Activated CD8-positive, alpha-beta T cell treated with anti-CD3 and anti-CD28 coated beads, Interleukin-2, amount 10 ng/mL, durations not matched to agents 7 days and 5 days (primary cell): ENCODE data around the gene MCM10. TPM values are rescaled to one million over a fixed set of nuclear protein-coding genes. Genes with fewer than 3 reads are reported as not detected.

Experiments
- ATAC-seq: fragments of 150-1000 bp; cut with Tn5 transposase; one replicate; pipeline ENCODE4 v1.10.0; 2021; ENCODE audit warnings: moderate library complexity
- CTCF ChIA-PET: fragments of 350-600 bp; sonication (Branson Sonifier 250); formaldehyde crosslinking; loops from one replicate; lab custom pipeline; 2021; ENCODE audit warnings: antibody characterized with exemption; lab: Charles Lee
- POLR2A ChIA-PET: fragments of 350-600 bp; sonication (Branson Sonifier 250); formaldehyde crosslinking; loops from one replicate; lab custom pipeline; 2021; ENCODE audit warnings: antibody characterized with exemption; lab: Charles Lee
- DNase-seq: peaks from one replicate; pipeline ENCODE4 v3.0.0-alpha.2; 2020
- H3K27ac Mint-ChIP-seq: one replicate; pipeline ENCODE4 v1.8.0; 2021; ENCODE audit warnings: mild to moderate bottlenecking, mixed read lengths
- H3K27me3 Mint-ChIP-seq: one replicate; pipeline ENCODE4 v1.8.0; 2021; ENCODE audit warnings: low read depth, mixed read lengths
- H3K36me3 Mint-ChIP-seq: one replicate; pipeline ENCODE4 v1.8.0; 2021; ENCODE audit warnings: low read depth, mixed read lengths
- H3K4me1 Mint-ChIP-seq: one replicate; pipeline ENCODE4 v1.8.0; 2021; ENCODE audit warnings: low read depth, mixed read lengths
- H3K4me3 Mint-ChIP-seq: one replicate; pipeline ENCODE4 v1.8.0; 2021; ENCODE audit warnings: mild to moderate bottlenecking, mixed read lengths
- H3K9me3 Mint-ChIP-seq: one replicate; pipeline ENCODE4 v1.8.0; 2022; ENCODE audit warnings: mixed read lengths; ENCODE audit not compliant: insufficient read depth
- total RNA-seq, 2 experiments: library from RNA; stranded (reverse); gene quantifications; one replicate each; pipeline ENCODE4 v1.2.3, GENCODE V29; 2021

MCM10 gene
- total RNA-seq, 2 experiments from 2014 or later, result 68.3 to 73.5 TPM

- ChIA-PET POLR2A (no interaction called here), CTCF (no interaction called here)
- Mint-ChIP-seq H3K4me3 (no peak overlapping the region), H3K4me1 (no peaks in the 10 kb centered on the region), H3K27ac (no peak overlapping the region), H3K9me3 (no peaks in the 10 kb centered on the region), H3K36me3 (peaks cover 55% of the 10 kb centered on the region), H3K27me3 (no peaks in the 10 kb centered on the region)
- DNase-seq (no peak), ATAC-seq (no peak)
Measured at GRCh38 chr10:13193637-13194036, 32.3 kb downstream of the MCM10 start.

GRCh38 chr10:13195016-13195415 lies 33.7 kb downstream of the MCM10 start:
- ATAC-seq (no peak), DNase-seq (no peak)
- Mint-ChIP-seq H3K4me1 (no peaks in the 10 kb centered on the region), H3K27ac (no peak overlapping the region), H3K4me3 (no peak overlapping the region), H3K27me3 (no peaks in the 10 kb centered on the region), H3K36me3 (peaks cover 56% of the 10 kb centered on the region), H3K9me3 (no peaks in the 10 kb centered on the region)
- CTCF ChIA-PET, result interaction anchor here (0.8 to 1.2 kb wide), 3 partner anchors 13 to 177 kb away, joined by 3 read pairs; no protein-coding TSS in a partner anchor
- POLR2A ChIA-PET, result no interaction called here

GRCh38 chr10:13201132-13201531 lies 39.8 kb downstream of the MCM10 start:
- ATAC-seq, result no peak
- Mint-ChIP-seq H3K27ac (no peak overlapping the region), H3K9me3 (no peaks in the 10 kb centered on the region), H3K36me3 (peaks cover 67% of the 10 kb centered on the region), H3K27me3 (no peaks in the 10 kb centered on the region), H3K4me3 (no peak overlapping the region), H3K4me1 (no peaks in the 10 kb centered on the region)
- ChIA-PET CTCF (no interaction called here), POLR2A (no interaction called here)
- DNase-seq, result no peak

- H3K27me3 Mint-ChIP-seq, result no peaks in the 10 kb centered on the region
- DNase-seq (no peak), ATAC-seq (no peak)
- ChIA-PET CTCF (interaction anchor here (1.0 to 1.7 kb wide), 4 partner anchors 16 to 96 kb away, joined by 3 to 14 read pairs (median 3); no protein-coding TSS in a partner anchor), POLR2A (interaction anchor here (0.7 kb wide), 1 partner anchor 123 kb away, joined by 4 read pairs; no protein-coding TSS in a partner anchor)
- H3K4me1 Mint-ChIP-seq, result no peaks in the 10 kb centered on the region
- no peak overlapping the region for H3K4me3 Mint-ChIP-seq
- no peak overlapping the region for H3K27ac Mint-ChIP-seq
- H3K9me3 Mint-ChIP-seq, result no peaks in the 10 kb centered on the region
- peaks cover 67% of the 10 kb centered on the region for H3K36me3 Mint-ChIP-seq
Measured at GRCh38 chr10:13206091-13206490, 44.7 kb downstream of the MCM10 start.

- Mint-ChIP-seq H3K9me3 (no peaks in the 10 kb centered on the region), H3K27me3 (no peaks in the 10 kb centered on the region), H3K36me3 (peaks cover 64% of the 10 kb centered on the region), H3K27ac (no peak overlapping the region), H3K4me1 (no peaks in the 10 kb centered on the region), H3K4me3 (no peak overlapping the region)
- DNase-seq (peak; percentile 24), ATAC-seq (no peak)
- POLR2A ChIA-PET, result interaction anchor here (0.7 kb wide), 1 partner anchor 123 kb away, joined by 4 read pairs; no protein-coding TSS in a partner anchor
- CTCF ChIA-PET, result interaction anchor here (1.0 to 2.5 kb wide), 5 partner anchors 17 to 145 kb away, joined by 3 to 14 read pairs (median 3); no protein-coding TSS in a partner anchor
Measured at GRCh38 chr10:13206546-13207443, 45.4 kb downstream of the MCM10 start.

- H3K27ac Mint-ChIP-seq, result no peak overlapping the region
- DNase-seq (no peak), ATAC-seq (no peak)
- H3K4me3 Mint-ChIP-seq, result no peak overlapping the region
- H3K27me3 Mint-ChIP-seq, result no peaks in the 10 kb centered on the region
- H3K4me1 Mint-ChIP-seq, result no peaks in the 10 kb centered on the region
- ChIA-PET CTCF (interaction anchor here (1.0 kb wide), 1 partner anchor 89 kb away, joined by 3 read pairs; no protein-coding TSS in a partner anchor), POLR2A (no interaction called here)
- H3K9me3 Mint-ChIP-seq, result no peaks in the 10 kb centered on the region
- peaks cover 37% of the 10 kb centered on the region for H3K36me3 Mint-ChIP-seq
Measured at GRCh38 chr10:13213163-13213562, 51.8 kb downstream of the MCM10 start.

GRCh38 chr10:13218878-13219277 lies 57.5 kb downstream of the MCM10 start:
- Mint-ChIP-seq H3K27ac (no peak overlapping the region), H3K36me3 (peaks cover 7% of the 10 kb centered on the region), H3K4me3 (no peak overlapping the region), H3K27me3 (no peaks in the 10 kb centered on the region), H3K9me3 (no peaks in the 10 kb centered on the region), H3K4me1 (peaks cover 3% of the 10 kb centered on the region)
- CTCF ChIA-PET, result no interaction called here
- no peak for ATAC-seq
- POLR2A ChIA-PET, result no interaction called here
- DNase-seq, result no peak

GRCh38 chr10:13219685-13220670 lies 58.6 kb downstream of the MCM10 start:
- ChIA-PET POLR2A (no interaction called here), CTCF (interaction anchor here (1.0 to 1.4 kb wide), 2 partner anchors 58 to 83 kb away, joined by 3 to 9 read pairs; partner anchors contain the start of gene MCM10)
- Mint-ChIP-seq H3K9me3 (no peaks in the 10 kb centered on the region), H3K36me3 (peaks cover 2% of the 10 kb centered on the region), H3K27me3 (no peaks in the 10 kb centered on the region), H3K4me1 (peaks cover 7% of the 10 kb centered on the region), H3K27ac (no peak overlapping the region), H3K4me3 (no peak overlapping the region)
- DNase-seq (no peak), ATAC-seq (no peak)

- Mint-ChIP-seq H3K4me1 (peaks cover 7% of the 10 kb centered on the region), H3K36me3 (no peaks in the 10 kb centered on the region), H3K4me3 (no peak overlapping the region), H3K27ac (no peak overlapping the region), H3K9me3 (no peaks in the 10 kb centered on the region), H3K27me3 (no peaks in the 10 kb centered on the region)
- CTCF ChIA-PET, result interaction anchor here (1.4 kb wide), 1 partner anchor 82 kb away, joined by 9 read pairs; no protein-coding TSS in a partner anchor
- no peak for ATAC-seq
- POLR2A ChIA-PET, result no interaction called here
- DNase-seq, result no peak
Measured at GRCh38 chr10:13221572-13221971, 60.2 kb downstream of the MCM10 start.

GRCh38 chr10:13222151-13222550 lies 60.8 kb downstream of the MCM10 start:
- ATAC-seq, result no peak
- Mint-ChIP-seq H3K4me1 (peaks cover 7% of the 10 kb centered on the region), H3K27ac (no peak overlapping the region), H3K27me3 (no peaks in the 10 kb centered on the region), H3K36me3 (no peaks in the 10 kb centered on the region), H3K4me3 (no peak overlapping the region), H3K9me3 (no peaks in the 10 kb centered on the region)
- POLR2A ChIA-PET, result no interaction called here
- DNase-seq, result no peak
- CTCF ChIA-PET, result no interaction called here

- Mint-ChIP-seq H3K27ac (no peak overlapping the region), H3K36me3 (no peaks in the 10 kb centered on the region), H3K4me3 (no peak overlapping the region), H3K27me3 (no peaks in the 10 kb centered on the region), H3K9me3 (no peaks in the 10 kb centered on the region), H3K4me1 (peaks cover 7% of the 10 kb centered on the region)
- no peak for DNase-seq
- ATAC-seq, result no peak
- ChIA-PET CTCF (no interaction called here), POLR2A (no interaction called here)
Measured at GRCh38 chr10:13222566-13222965, 61.2 kb downstream of the MCM10 start.
